Activated naive CD4-positive, alpha-beta T cell treated with anti-CD3 and anti-CD28 coated beads for 36 hours (primary cell): Measurements from ENCODE around the gene RHOB. TPM values are rescaled to one million over a fixed set of nuclear protein-coding genes. Genes with fewer than 3 reads are reported as not detected.
"Not testable (repeated sequence)": the region's sequence is repeated elsewhere in the genome, so short reads cannot be mapped to it uniquely, and the experiment has no call there.

Experiments used
- CTCF ChIA-PET: fragments of 350-600 bp; sonication (Branson Sonifier 250); formaldehyde crosslinking; loops from one replicate; lab custom pipeline; 2021; ENCODE audit warnings: antibody characterized with exemption; lab: Charles Lee
- DNase-seq: peaks from one replicate; pipeline ENCODE4 v3.0.0-alpha.2; 2020
- H3K27ac Mint-ChIP-seq: one replicate; pipeline ENCODE4 v1.8.0; 2021; ENCODE audit warnings: mild to moderate bottlenecking, mixed read lengths
- H3K27me3 Mint-ChIP-seq: one replicate; pipeline ENCODE4 v1.8.0; 2021; ENCODE audit warnings: low read depth, mixed read lengths
- H3K36me3 Mint-ChIP-seq: one replicate; pipeline ENCODE4 v1.8.0; 2021; ENCODE audit warnings: low read depth, mixed read lengths
- H3K4me1 Mint-ChIP-seq: one replicate; pipeline ENCODE4 v1.8.0; 2021; ENCODE audit warnings: low read depth, mixed read lengths
- H3K4me3 Mint-ChIP-seq: one replicate; pipeline ENCODE4 v1.8.0; 2021; ENCODE audit warnings: mild to moderate bottlenecking, moderate library complexity, mixed read lengths
- H3K9me3 Mint-ChIP-seq: one replicate; pipeline ENCODE4 v1.8.0; 2021; ENCODE audit warnings: mixed read lengths
- intact Hi-C: fragments of 100-400 bp; cut with micrococcal nuclease; formaldehyde crosslinking; loops from one replicate; pipeline ENCODE4 v1.15.1; 2023
- total RNA-seq, 2 experiments: library from RNA; stranded (reverse); gene quantifications; one replicate each; pipeline ENCODE4 v1.2.3, GENCODE V29; 2021

RHOB gene
- total RNA-seq, 2 experiments from 2014 or later, result 1.8 to 2.0 TPM

DNA sequence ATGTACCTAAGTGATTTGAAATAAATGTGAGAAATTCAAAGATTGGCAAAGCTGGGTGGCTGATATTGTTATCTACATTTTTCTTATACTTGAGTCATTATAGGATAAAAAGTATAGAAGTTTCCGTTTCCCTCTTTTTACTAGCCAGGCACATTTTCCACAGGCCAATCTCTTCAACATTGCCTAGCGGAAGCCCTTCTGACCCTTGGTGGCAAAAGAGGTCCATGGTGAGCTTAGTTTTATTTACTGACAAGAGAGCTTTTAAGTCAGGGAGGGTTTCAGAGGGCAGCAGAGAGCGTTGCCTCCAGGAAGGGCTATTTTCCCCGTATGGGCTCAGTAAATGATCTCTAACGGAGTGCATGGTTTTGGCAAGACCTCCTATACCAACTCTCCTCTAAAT is 15.1 kb upstream of the RHOB start:
- Mint-ChIP-seq H3K27ac (no peak overlapping the region), H3K27me3 (no peaks in the 10 kb centered on the region), H3K36me3 (no peaks in the 10 kb centered on the region), H3K4me3 (no peak overlapping the region), H3K9me3 (no peaks in the 10 kb centered on the region), H3K4me1 (peaks cover 14% of the 10 kb centered on the region)
- intact Hi-C loops, result loop anchor here (1.0 to 2.0 kb wide), 2 partner anchors 66 to 81 kb away; partner anchors contain the start of gene PUM2
- no peak for DNase-seq
- CTCF ChIA-PET, result interaction anchor here (0.7 to 1.5 kb wide), 3 partner anchors 10 to 218 kb away, joined by 3 to 4 read pairs (median 4); no protein-coding TSS in a partner anchor

GRCh38 chr2:20432714-20433113 is 14.2 kb upstream of the RHOB start:
- Mint-ChIP-seq H3K4me3 (no peak overlapping the region), H3K4me1 (peaks cover 12% of the 10 kb centered on the region), H3K27ac (no peak overlapping the region), H3K27me3 (no peaks in the 10 kb centered on the region), H3K36me3 (no peaks in the 10 kb centered on the region), H3K9me3 (no peaks in the 10 kb centered on the region)
- CTCF ChIA-PET, result interaction anchor here (1.5 kb wide), 1 partner anchor 210 kb away, joined by 3 read pairs; no protein-coding TSS in a partner anchor
- intact Hi-C loops, result no loop called here
- DNase-seq, result no peak

GRCh38 chr2:20433249-20433648 is 13.6 kb upstream of the RHOB start:
- Mint-ChIP-seq H3K27me3 (no peaks in the 10 kb centered on the region), H3K9me3 (no peaks in the 10 kb centered on the region), H3K27ac (no peak overlapping the region), H3K36me3 (no peaks in the 10 kb centered on the region), H3K4me3 (no peak overlapping the region), H3K4me1 (peaks cover 12% of the 10 kb centered on the region)
- CTCF ChIA-PET, result no interaction called here
- no peak for DNase-seq
- intact Hi-C loops, result no loop called here

DNA sequence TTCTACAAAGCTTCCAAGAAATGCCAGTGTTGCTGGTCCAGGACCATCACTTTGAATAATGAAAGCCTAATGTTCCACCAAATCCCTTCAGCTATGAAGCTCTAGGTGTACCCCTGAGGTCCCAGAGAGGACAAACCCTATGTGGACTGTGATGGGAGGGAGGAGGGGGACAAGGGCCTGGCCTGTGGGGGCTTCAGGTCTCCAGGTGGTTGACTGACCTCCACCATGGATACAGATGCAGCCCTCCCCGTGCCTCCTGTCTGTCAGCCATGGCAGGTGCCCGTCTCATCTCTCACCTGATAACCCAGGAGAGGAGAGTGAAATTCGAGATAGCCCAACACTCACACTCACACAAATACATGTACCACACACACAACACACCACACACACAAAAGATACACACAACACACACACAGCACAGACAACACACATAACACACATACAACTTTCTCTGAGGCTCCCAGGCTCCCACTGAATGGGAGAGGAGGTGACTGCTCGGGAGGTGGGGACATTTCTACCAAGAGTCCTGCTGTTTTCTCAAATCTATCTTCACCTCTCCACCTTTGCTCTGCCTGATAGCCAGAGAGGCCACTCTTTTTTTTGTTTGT is 12.8 kb upstream of the RHOB start:
- no peaks in the 10 kb centered on the region for H3K27me3 Mint-ChIP-seq
- H3K9me3 Mint-ChIP-seq, result no peaks in the 10 kb centered on the region
- no peak overlapping the region for H3K27ac Mint-ChIP-seq
- H3K36me3 Mint-ChIP-seq, result no peaks in the 10 kb centered on the region
- DNase-seq, result no peak
- CTCF ChIA-PET, result no interaction called here
- peaks cover 12% of the 10 kb centered on the region for H3K4me1 Mint-ChIP-seq
- no peak overlapping the region for H3K4me3 Mint-ChIP-seq
- intact Hi-C loops, result no loop called here

- Mint-ChIP-seq H3K27me3 (peaks cover 2% of the 10 kb centered on the region), H3K4me1 (peaks cover 12% of the 10 kb centered on the region), H3K4me3 (no peak overlapping the region), H3K27ac (no peak overlapping the region), H3K36me3 (no peaks in the 10 kb centered on the region), H3K9me3 (no peaks in the 10 kb centered on the region)
- intact Hi-C loops, result no loop called here
- DNase-seq, result no peak
- CTCF ChIA-PET, result no interaction called here
These were observed 12.1 kb upstream of the RHOB start for GRCh38 chr2:20434588-20435294.

DNA sequence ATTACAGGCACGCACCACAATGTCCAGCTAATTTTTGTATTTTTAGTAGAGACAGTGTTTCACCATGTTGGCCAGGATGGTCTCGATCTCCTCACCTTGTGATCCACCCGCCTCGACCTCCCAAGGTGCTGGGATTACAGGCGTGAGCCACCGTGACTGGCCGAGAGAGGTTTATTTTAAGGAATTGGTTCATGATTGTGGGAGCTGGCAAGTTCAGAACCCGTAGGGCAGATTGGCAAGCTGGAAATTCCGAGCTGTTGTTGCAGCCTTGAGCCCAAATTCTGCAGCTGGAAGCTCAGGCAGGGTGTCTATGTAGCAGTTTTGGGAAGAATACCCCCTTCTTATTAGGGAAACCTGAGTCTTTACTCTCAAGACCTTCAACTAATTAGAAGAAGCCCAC is 11.4 kb upstream of the RHOB start:
- H3K4me3 Mint-ChIP-seq, H3K27ac Mint-ChIP-seq, H3K36me3 Mint-ChIP-seq, H3K9me3 Mint-ChIP-seq, DNase-seq, intact Hi-C loops, H3K27me3 Mint-ChIP-seq, CTCF ChIA-PET: not testable (repeated sequence)
- peaks cover 12% of the 10 kb centered on the region for H3K4me1 Mint-ChIP-seq

DNA sequence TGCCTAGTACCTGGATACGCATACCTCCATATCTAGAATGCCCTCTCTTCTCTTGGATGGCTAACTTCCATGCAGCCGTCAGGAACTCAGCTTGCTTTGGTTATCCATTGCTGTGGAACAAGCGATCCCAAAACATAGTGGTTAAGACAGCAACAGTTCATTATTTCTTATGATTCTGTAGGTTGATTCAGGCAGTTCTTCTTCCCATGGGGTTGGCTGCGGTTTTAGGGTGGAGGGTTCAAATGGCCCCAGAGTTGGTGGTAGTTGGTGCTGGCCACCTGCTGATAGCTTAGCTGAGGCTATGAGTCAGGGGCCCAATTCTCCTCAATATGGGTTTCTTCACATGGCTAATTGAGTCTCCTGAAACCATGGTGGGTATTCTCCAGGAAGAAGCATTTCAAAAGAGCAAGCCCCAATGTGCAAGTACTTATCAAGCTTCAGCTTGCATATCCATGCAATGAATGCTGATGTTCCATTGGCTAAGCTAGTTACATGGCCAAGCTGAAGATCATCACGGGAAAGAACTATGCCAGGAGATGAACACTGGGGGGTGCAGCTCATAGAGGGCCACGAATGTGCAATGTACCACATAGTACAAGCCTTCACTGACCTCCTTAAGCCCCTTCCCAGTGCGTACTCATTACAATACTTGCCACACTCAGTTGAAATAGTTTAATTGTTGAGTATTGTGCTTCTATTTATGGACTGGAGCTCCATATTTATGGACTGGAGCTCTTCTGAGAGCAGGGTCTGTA is 10.0 kb upstream of the RHOB start:
- H3K36me3 Mint-ChIP-seq, result no peaks in the 10 kb centered on the region
- intact Hi-C loops, result no loop called here
- peaks cover 2% of the 10 kb centered on the region for H3K27me3 Mint-ChIP-seq
- CTCF ChIA-PET, result interaction anchor here (0.6 to 6.7 kb wide), 6 partner anchors 10 to 205 kb away, joined by 3 to 63 read pairs (median 7); partner anchors contain the start of gene RHOB
- H3K27ac Mint-ChIP-seq, result no peak overlapping the region
- H3K4me1 Mint-ChIP-seq, result no peaks in the 10 kb centered on the region
- H3K4me3 Mint-ChIP-seq, result no peak overlapping the region
- no peaks in the 10 kb centered on the region for H3K9me3 Mint-ChIP-seq
- no peak for DNase-seq

DNA sequence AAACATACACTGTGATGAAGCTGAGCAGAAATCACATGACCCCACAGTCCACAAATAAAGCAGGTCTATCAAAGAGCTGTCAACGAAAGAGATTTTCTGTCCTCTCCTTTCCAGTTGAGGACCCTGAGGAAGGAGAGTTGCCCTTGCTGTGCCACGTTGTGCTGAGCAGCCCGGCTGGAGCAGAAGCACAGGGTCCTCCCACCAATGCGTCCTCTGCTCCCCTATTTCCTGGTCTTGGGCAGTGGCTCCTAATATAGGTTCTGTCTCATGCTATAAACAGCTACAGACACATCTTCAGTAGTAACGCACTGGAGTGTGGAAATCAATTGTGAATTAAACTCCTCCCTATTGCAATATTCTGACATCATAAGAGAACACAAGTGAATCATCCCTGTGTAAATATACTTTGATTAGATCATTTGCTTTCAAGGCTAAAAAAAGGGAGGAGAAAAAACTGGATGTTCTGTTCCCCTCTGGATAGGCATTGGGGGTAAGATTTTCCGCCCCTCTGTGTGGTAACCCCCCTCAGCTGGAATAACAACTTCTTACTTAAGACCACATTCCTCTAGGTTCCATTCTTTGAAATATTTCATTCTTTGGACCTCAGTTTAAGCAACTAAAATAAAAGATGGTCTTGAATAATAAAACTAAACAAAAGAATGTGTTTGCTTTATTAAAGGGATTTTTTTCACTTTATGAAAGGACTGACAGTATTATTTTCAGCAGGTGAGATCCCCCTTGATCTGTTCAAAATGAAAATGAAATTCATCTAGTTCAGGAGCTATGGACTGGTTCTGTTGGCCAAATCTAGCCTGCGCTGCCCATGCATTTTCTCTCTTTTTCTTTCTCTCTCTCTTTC is 8.3 kb upstream of the RHOB start:
- DNase-seq, result no peak
- intact Hi-C loops, result no loop called here
- no peaks in the 10 kb centered on the region for H3K4me1 Mint-ChIP-seq
- CTCF ChIA-PET, result interaction anchor here (0.5 to 6.7 kb wide), 9 partner anchors 13 to 223 kb away, joined by 3 to 63 read pairs (median 5); partner anchors contain the start of gene HS1BP3
- no peaks in the 10 kb centered on the region for H3K9me3 Mint-ChIP-seq
- no peak overlapping the region for H3K4me3 Mint-ChIP-seq
- no peak overlapping the region for H3K27ac Mint-ChIP-seq
- peaks cover 2% of the 10 kb centered on the region for H3K27me3 Mint-ChIP-seq
- no peaks in the 10 kb centered on the region for H3K36me3 Mint-ChIP-seq

DNA sequence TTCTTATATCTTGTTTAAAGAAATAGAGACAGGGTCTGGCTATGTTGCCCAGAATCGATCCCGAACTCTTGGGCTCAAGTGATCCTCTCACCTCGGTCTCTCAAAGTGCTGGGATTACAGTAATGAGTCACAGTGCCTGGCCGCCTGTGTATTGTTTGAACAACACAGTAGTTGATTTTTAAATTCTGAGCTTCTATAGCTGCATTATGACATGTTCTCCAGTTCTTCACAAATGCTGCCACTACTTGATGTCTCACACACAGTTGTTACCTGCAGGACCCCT is 7.7 kb upstream of the RHOB start:
- intact Hi-C loops, result no loop called here
- Mint-ChIP-seq H3K4me3 (no peak overlapping the region), H3K27ac (no peak overlapping the region), H3K36me3 (no peaks in the 10 kb centered on the region), H3K9me3 (no peaks in the 10 kb centered on the region), H3K4me1 (no peaks in the 10 kb centered on the region), H3K27me3 (peaks cover 2% of the 10 kb centered on the region)
- CTCF ChIA-PET, result interaction anchor here (0.5 to 6.7 kb wide), 8 partner anchors 13 to 222 kb away, joined by 3 to 63 read pairs (median 4); partner anchors contain the start of gene HS1BP3
- no peak for DNase-seq

DNA sequence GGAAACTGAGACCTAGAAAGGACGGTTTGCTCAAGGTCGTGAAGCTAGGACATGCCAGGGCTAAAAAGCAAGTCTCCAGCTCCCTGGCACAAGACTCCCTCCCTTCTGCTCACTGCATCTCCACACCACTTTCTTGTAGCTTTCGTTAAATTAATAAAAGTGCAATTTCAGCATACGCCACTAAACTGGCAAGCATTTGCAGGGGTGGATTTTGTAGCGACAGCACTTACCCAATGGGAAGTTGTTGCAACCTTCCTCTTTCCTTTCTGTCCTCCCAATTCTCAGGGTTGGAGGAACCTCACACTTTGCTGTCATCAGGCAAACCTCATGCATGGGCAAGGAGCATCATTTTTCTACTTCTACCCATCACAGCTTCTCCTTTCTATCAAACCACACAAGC is 7.4 kb upstream of the RHOB start:
- intact Hi-C loops, result no loop called here
- Mint-ChIP-seq H3K27ac (no peak overlapping the region), H3K36me3 (no peaks in the 10 kb centered on the region), H3K27me3 (peaks cover 2% of the 10 kb centered on the region), H3K9me3 (no peaks in the 10 kb centered on the region), H3K4me3 (no peak overlapping the region), H3K4me1 (no peaks in the 10 kb centered on the region)
- no peak for DNase-seq
- CTCF ChIA-PET, result interaction anchor here (0.5 to 6.7 kb wide), 9 partner anchors 14 to 222 kb away, joined by 3 to 63 read pairs (median 4); partner anchors contain the start of gene HS1BP3

DNA sequence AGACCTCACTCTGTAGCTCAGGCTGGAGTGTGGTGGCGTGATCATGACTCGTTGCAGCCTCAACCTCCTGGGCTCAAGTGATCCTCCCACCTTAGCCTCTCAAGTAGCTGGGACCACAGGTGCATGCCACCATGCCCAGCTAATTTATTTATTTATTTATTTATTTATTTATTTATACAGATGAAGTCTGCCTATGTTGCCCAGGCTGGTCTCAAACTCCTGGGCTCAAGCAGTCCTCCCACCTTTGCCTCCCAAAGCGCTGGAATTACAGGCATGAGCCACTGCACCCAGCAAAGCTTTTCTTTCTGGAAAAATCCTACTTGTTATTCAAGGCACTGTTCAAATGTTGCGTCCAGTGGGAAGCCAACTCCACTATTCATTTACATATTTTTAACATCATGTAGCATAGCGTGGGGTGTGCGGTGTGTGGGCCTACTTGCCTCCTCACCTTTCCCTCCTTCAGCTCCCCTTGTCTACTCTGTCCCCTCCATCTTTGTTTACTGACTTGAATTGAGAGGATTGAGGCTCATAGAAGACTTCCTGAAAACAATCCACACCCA is 6.8 kb upstream of the RHOB start:
- Mint-ChIP-seq H3K27me3 (peaks cover 2% of the 10 kb centered on the region), H3K27ac (no peak overlapping the region), H3K4me3 (no peak overlapping the region), H3K9me3 (no peaks in the 10 kb centered on the region), H3K36me3 (no peaks in the 10 kb centered on the region), H3K4me1 (no peaks in the 10 kb centered on the region)
- no peak for DNase-seq
- intact Hi-C loops, result no loop called here
- CTCF ChIA-PET, result interaction anchor here (0.7 to 6.7 kb wide), 8 partner anchors 14 to 221 kb away, joined by 3 to 63 read pairs (median 4); partner anchors contain the start of gene HS1BP3
